BJ (cell line): Measurements from ENCODE around the gene TMEM120B. TPM values are rescaled to one million over a fixed set of nuclear protein-coding genes. Genes with fewer than 3 reads are reported as not detected.
A peak's percentile ranks its signal among the peaks of the same experiment; 100 is the strongest.

Experiments used
- CTCF ChIA-PET: fragments of 350-600 bp; formaldehyde crosslinking; extraction: SDS; loops from one replicate; lab custom pipeline; 2021; ENCODE audit warnings: antibody characterized with exemption, inconsistent platforms; lab: Yijun Ruan, JAX
- POLR2A ChIA-PET: fragments of 300-600 bp; sonication (Branson Sonifier 250); formaldehyde crosslinking; extraction: SDS; loops from one replicate; lab custom pipeline; 2021; ENCODE audit warnings: antibody characterized with exemption; lab: Charles Lee
- DNase-seq: peaks from one replicate; pipeline ENCODE4 v3.0.0-alpha.2; 2011; ENCODE audit warnings: low read depth
- H3K27me3 ChIP-seq: 2 replicates; pipeline ENCODE4 v1.6.0; 2011; ENCODE audit warnings: low read length; ENCODE audit not compliant: control insufficient read depth, insufficient read depth
- H3K36me3 ChIP-seq: 2 replicates; pipeline ENCODE4 v1.5.1; 2011; ENCODE audit warnings: low read length; ENCODE audit not compliant: control insufficient read depth, insufficient read depth
- H3K4me3 ChIP-seq: 2 replicates; pipeline ENCODE4 v1.5.1; 2011; ENCODE audit warnings: low read depth, mild to moderate bottlenecking, control low read depth, low read length
- CTCF ChIP-seq: IDR thresholded peaks from 2 replicates; pipeline ENCODE4 v1.5.1; 2011; ENCODE audit warnings: low read depth, mild to moderate bottlenecking, control low read depth, inconsistent platforms, low read length, moderate library complexity; ENCODE audit not compliant: insufficient read depth
- polyA plus RNA-seq: library from polyadenylated mRNA; depleted of rRNA; stranded (reverse); fragments of >200 nt; gene quantifications from 2 replicates; pipeline ENCODE4 v1.2.3, GENCODE V29; 2011

TMEM120B gene
- polyA plus RNA-seq, 1 experiment = 11.4 TPM

GRCh38 chr12:121801595-121802484 lies 89.3 kb downstream of the TMEM120B start:
- POLR2A ChIA-PET = interaction anchor here (0.6 to 1.5 kb wide), 2 partner anchors 10 to 465 kb away, joined by 4 to 8 read pairs; no protein-coding TSS in a partner anchor
- CTCF ChIA-PET = interaction anchor here (0.6 to 14.8 kb wide), 4 partner anchors 5 to 321 kb away, joined by 3 to 467 read pairs (median 235); partner anchors contain the start of genes RHOF and SETD1B
- Histone ChIP-seq H3K4me3 (peak overlapping the region; percentile 79), H3K36me3 (peaks cover 5% of the 10 kb centered on the region; the same call in 1 of the 2 replicates), H3K27me3 (no peaks in the 10 kb centered on the region)
- no peak for DNase-seq
- TF ChIP-seq CTCF = no peak

GRCh38 chr12:121802485-121802842 lies 89.9 kb downstream of the TMEM120B start:
- POLR2A ChIA-PET = interaction anchor here (1.5 kb wide), 1 partner anchor 9 kb away, joined by 8 read pairs; no protein-coding TSS in a partner anchor
- no peak for DNase-seq

GRCh38 chr12:121802843-121803698 lies 90.5 kb downstream of the TMEM120B start:
- Histone ChIP-seq H3K27me3 (no peaks in the 10 kb centered on the region), H3K4me3 (peak overlapping the region; percentile 79), H3K36me3 (peaks cover 9% of the 10 kb centered on the region)
- peak; percentile 90 for DNase-seq
- CTCF ChIA-PET = interaction anchor here (1.0 to 14.8 kb wide), 4 partner anchors 4 to 85 kb away, joined by 3 to 467 read pairs (median 236); partner anchors contain the start of genes PSMD9, RHOF and SETD1B
- TF ChIP-seq CTCF = peak; percentile 18; the same call in 1 of the 2 replicates
- POLR2A ChIA-PET = interaction anchor here (0.6 to 1.5 kb wide), 6 partner anchors 8 to 970 kb away, joined by 3 to 8 read pairs (median 3); no protein-coding TSS in a partner anchor

More at GRCh38 chr12:121802485-121802842, 89.9 kb downstream of the TMEM120B start:
- TF ChIP-seq CTCF = no peak
- Histone ChIP-seq H3K4me3 (peak overlapping the region; percentile 79), H3K36me3 (peaks cover 5% of the 10 kb centered on the region), H3K27me3 (no peaks in the 10 kb centered on the region)
- CTCF ChIA-PET = interaction anchor here (0.6 to 14.8 kb wide), 5 partner anchors 5 to 321 kb away, joined by 3 to 467 read pairs (median 5); partner anchors contain the start of genes PSMD9, RHOF and SETD1B

- no peak for TF ChIP-seq CTCF
- CTCF ChIA-PET = interaction anchor here (0.9 to 14.8 kb wide), 4 partner anchors 4 to 84 kb away, joined by 3 to 467 read pairs (median 236); partner anchors contain the start of genes PSMD9, RHOF and SETD1B
Observed at GRCh38 chr12:121803861-121804416, 91.4 kb downstream of the TMEM120B start, which contains the start of gene SETD1B. Gene SETD1B (plus strand): TSS chr12:121804009. CDS start chr12:121804738, 729 bp downstream.

More at GRCh38 chr12:121803861-121804416, 91.4 kb downstream of the TMEM120B start, which contains the start of gene SETD1B:
- Histone ChIP-seq H3K27me3 (no peaks in the 10 kb centered on the region), H3K4me3 (peak within 1 kb of the TSS; percentile 79), H3K36me3 (peaks cover 15% of the 10 kb centered on the region)
- DNase-seq = no peak
- POLR2A ChIA-PET = interaction anchor here (0.6 kb wide), 2 partner anchors 596 to 969 kb away, joined by 3 to 6 read pairs; no protein-coding TSS in a partner anchor
